Epidermal melanocyte (primary cell): Measurements from ENCODE around the gene ZIC4.

Experiments
- DNase-seq: peaks from one replicate; pipeline ENCODE4 v3.0.0; 2011; ENCODE audit warnings: low spot score; ENCODE audit not compliant: insufficient read length

Gene ZIC4

GRCh38 chr3:147405231-147406027 lies 914 bp downstream of the ZIC4 start:
- DNase-seq = no peak

DNA sequence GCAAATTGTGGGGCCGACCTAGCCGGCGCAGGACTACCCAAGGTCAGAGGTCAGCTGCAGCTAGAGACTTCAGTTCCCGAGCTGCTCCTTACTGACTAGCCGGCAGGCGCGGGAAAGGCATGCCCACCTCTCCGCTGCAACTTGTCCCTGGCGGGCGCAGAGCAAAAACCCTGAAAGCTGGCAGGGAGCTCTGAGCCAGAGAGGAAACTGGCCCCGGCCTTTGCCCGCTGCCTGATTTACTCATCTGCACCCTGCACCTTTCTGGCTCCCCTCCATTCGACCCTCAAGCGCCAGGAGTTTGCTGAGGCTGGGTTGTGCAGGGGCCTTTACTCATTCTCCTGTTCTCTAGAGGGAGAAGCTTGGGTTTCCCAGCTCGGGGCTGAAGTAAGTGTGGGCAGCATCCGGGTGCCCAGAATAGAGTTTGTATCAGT lies 1.5 kb downstream of the ZIC4 start:
- no peak for DNase-seq

DNA sequence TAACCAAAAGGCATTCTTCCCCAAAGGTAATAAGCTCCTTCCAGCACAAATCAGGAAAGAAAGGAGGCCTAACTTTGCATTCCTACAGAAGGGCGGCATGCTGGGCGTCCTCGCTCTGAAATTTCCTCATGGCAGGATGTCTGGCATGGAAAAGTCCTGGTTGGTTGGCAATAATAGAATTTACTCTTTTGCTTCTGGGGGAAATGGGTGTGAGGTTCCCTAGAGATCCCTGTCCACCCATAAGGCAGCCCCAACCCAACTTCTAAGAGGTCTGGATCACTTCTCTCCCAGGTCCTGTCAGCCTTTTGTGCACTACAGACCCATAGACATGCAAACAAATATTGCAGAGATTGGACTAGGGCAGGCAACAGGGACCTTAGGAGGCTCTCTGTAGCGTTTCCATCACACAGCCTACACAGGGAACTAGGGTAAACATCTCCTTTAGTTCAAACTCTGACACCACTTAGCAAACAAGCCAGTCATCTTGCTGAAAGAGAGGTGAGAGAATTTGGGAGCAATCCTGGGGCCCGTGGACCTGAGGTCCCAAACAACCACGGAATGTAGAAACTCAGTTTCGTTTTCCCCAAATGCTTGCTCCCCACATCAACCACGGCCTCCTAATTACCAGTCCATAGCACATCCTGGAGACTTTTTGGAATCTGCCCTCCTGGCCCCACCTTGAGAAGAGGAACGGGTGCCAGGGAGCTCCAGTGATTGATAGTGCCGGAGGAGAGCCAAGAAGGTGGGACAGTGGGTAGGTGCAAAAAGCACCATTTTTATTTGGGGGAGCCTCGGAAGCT lies 2.1 kb downstream of the ZIC4 start:
- no peak for DNase-seq

- no peak for DNase-seq
Observed at GRCh38 chr3:147403511-147403910, 2.8 kb downstream of the ZIC4 start.

- DNase-seq = no peak
Observed at GRCh38 chr3:147402159-147402558, 4.2 kb downstream of the ZIC4 start.

GRCh38 chr3:147401421-147401820 lies 4.9 kb downstream of the ZIC4 start:
- no peak for DNase-seq

- DNase-seq = no peak
Observed at GRCh38 chr3:147400999-147401398, 5.3 kb downstream of the ZIC4 start.

DNA sequence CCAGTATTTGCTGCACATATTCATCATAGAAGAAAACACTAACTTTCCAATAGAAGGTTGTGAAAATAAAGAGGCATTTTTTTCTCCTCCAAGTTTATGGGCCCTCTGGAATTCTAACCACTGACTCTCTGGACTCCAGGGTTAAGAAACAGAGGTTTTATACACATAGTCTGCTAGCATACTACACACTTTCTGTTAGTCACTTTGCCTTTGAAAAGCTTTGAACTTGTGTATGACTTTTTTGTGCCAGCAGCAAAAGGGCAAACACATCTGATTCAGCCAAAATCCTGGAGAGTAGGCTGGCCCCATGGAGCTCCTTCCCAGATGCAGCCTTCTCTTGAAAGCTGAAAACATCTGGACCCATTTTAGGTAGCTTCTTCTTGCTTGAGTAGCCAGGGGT lies 6.2 kb downstream of the ZIC4 start:
- no peak for DNase-seq

DNA sequence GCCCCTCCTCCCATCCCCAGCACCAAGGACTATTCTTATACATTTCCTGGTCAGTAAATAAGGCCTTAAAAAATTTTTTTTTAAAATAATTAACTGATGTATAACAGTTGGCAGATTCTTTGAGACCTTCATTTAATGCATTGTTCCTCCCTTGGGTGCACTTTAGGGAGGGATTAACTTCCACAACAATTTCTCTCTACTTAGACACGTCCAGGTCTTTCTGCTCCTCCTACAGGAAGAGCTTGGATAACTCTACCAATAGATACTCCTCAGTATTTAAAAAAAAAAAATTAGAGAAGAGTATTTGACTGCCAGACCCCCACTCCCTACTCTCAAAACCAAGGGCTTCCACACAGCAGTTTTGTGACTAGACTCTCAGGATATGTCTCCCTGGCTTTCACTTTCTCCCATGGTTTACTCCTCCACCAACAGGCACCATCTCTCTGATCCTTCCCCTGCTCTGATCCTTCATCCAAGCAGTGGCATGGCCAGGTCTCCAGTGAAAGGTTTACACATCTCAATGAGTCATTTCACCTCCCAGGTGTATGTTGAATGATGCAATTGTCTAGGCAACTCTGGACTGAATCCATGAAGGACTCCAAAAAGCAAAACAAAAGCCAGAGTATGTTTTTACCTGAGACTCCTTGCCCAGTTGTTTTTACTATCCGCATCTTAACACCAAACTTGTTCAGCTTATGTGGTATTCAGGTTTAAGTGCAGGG lies 7.4 kb downstream of the ZIC4 start:
- no peak for DNase-seq

- DNase-seq = no peak
Observed at GRCh38 chr3:147397875-147398812, 8.2 kb downstream of the ZIC4 start.

DNA sequence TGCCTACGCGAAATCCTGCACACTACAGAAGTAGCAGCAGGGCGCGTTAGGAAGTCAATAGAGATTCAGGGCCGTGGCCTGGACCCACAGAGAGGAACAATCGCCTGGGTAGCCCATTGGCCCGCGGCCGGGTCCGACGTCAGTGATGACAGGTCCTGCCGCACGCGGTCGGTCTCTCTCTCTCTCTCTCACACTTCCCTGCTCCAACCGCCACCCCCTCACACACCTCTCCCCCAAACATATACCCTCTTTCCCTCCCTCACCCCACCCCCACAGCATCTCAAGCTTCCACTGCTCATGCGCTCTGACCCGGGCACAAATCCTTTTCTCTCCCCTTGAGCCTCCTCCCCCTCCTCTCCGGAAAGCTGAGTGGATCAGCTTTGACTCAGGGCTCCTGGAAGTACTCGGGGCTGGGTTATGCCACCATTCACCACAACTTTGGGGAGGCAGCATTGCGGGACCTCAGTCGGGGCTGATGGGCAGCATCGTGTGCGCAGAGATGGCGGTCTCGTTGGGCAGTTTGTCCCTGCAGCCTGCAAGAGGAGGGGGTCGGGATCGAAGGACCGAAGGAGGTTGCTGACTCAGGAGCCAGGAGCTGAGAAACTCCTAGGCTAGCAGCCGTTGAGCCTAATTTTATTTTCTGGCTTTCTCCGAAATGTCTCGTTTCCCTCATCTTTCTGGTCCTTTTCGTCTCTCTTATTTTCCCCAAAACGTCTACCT lies 9.0 kb downstream of the ZIC4 start:
- no peak for DNase-seq

DNA sequence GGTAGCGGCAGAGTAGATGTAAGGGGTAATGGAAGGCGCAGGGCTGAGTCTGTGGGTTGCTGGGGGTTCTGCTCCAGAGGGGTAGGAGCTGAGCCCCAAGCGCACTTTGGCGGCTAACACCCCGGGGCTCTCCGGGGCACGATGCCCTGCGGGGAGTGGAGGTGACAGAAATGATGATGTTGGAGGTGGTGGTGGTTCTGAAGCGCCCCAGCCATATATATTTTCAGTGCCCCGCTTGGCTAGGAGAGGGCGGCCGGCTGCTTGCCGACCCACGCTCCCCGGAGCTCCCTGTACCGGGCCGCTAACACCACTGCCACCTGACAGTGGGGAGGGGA lies 9.7 kb downstream of the ZIC4 start:
- DNase-seq = no peak

DNA sequence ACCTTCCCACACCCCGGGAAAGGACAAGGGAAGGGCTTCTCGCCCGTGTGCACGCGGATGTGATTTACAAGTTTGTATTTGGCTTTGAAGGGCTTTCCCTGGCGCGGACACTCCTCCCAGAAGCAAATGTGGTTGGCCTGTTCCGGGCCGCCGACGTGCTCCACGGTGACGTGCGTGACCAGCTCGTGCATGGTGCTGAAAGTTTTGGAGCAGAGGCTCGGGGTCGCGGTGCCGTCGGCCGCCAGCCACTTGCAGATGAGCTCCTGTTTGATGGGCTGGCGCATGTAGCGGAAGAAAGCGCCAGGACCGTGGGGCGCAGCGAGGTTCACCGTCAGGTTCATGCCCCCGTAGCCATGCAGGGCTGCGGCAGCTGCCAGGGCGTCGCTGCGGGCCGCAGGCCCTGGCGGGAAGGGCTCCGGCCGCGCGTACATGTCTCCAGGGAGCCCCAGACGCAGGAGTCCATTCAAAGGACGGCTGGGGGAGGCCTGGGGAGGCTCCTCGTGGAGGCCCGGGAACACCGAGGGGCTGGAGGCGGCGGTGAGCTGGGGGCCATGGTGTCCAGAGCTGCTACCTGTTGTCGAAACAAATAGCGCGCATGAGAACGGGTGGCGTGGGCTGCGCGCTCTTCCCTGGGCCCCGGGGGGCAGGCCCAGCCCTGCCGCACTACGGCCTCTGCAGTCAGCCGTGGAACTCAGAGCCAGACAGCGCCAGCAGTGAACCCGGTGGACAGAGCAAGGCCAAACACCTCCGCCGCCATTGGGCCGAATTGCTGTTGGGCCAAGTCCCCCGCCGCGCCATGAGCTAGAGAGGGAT lies 10.2 kb downstream of the ZIC4 start:
- DNase-seq = no peak

DNA sequence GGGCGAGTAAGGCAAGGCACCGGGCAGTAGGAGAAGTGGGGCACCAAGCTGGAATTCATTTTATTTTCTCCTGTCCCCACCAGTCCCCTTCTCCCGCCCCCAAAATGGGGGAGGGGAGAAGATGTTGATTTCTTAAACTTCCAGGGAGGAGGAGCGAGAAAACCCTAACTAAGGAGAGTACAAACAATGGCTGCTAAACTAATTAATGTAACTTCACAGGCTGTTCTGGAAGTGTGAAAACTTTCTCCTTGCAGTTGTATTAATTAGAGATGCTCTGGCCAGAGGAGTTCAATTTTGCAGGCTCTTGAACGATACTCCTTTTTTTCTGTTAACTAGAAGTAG lies 11.5 kb downstream of the ZIC4 start:
- no peak for DNase-seq

GRCh38 chr3:147393943-147394883 lies 12.1 kb downstream of the ZIC4 start:
- no peak for DNase-seq

GRCh38 chr3:147393261-147393942 lies 12.9 kb downstream of the ZIC4 start:
- DNase-seq = no peak

GRCh38 chr3:147392625-147392946 lies 13.8 kb downstream of the ZIC4 start:
- no peak for DNase-seq
